Neural progenitor cell (in vitro differentiated cells): ENCODE data around the gene WDR54.

ENCODE experiments used
- EZH2 ChIP-seq: fragments of 200-600 bp; sonication (generic); IDR thresholded peaks from 2 replicates; pipeline ENCODE4 v1.6.1; 2017; ENCODE audit warnings: antibody characterized with exemption, mild to moderate bottlenecking, moderate library complexity
- EZH2phosphoT487 ChIP-seq: fragments of 200-600 bp; sonication (generic); IDR thresholded peaks from 2 replicates; pipeline ENCODE4 v1.6.1; 2017; ENCODE audit warnings: antibody characterized with exemption
- TF ChIP-seq, protein P1 (sequence below): fragments of 200-600 bp; sonication (generic); IDR thresholded peaks from 2 replicates; pipeline ENCODE4 v1.5.1; 2017; ENCODE audit warnings: antibody characterized with exemption, mild to moderate bottlenecking

DNA sequence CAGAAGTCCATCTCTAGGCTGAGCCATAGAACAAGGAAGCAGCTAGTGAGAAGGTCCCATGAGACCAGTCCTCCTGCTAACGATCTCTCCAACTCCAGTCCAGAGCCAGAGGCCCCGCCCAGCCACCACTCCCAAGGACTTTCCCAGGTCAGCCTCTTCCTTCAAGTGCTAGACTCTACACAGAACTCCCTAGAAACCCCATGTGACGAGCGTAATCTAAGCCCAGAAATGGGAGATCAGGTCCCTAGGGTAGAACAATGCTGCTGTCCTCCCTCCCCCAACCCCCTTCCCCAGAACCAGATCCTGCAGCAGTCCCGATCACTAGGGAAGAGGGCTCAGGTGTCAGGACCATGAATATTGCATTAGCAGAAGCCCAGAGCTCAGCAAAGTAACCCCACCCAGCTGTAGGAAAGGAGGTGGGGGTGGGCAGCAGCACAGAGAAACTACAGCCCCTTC is 48.3 kb upstream of the WDR54 start:
- TF ChIP-seq, protein P1, sequence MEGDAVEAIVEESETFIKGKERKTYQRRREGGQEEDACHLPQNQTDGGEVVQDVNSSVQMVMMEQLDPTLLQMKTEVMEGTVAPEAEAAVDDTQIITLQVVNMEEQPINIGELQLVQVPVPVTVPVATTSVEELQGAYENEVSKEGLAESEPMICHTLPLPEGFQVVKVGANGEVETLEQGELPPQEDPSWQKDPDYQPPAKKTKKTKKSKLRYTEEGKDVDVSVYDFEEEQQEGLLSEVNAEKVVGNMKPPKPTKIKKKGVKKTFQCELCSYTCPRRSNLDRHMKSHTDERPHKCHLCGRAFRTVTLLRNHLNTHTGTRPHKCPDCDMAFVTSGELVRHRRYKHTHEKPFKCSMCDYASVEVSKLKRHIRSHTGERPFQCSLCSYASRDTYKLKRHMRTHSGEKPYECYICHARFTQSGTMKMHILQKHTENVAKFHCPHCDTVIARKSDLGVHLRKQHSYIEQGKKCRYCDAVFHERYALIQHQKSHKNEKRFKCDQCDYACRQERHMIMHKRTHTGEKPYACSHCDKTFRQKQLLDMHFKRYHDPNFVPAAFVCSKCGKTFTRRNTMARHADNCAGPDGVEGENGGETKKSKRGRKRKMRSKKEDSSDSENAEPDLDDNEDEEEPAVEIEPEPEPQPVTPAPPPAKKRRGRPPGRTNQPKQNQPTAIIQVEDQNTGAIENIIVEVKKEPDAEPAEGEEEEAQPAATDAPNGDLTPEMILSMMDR = no peak
- TF ChIP-seq EZH2 (no peak), EZH2phosphoT487 (no peak)
